Endothelial cell of umbilical vein (primary cell): ENCODE data around the gene HDAC5. TPM values are rescaled to one million over a fixed set of nuclear protein-coding genes. Genes with fewer than 3 reads are reported as not detected.

Source experiments
- BruUV-seq: library from RNA; stranded (reverse); fragments of 400-500 nt; replicated peaks from 2 replicates; lab custom pipeline; 2021; lab: Mats Ljungman, UMichigan
- CTCF ChIA-PET: fragments of 300-600, 350-600 bp; sonication (Branson Sonifier 250); formaldehyde crosslinking; loops from one replicate; lab custom pipeline; 2021; ENCODE audit warnings: antibody characterized with exemption, inconsistent platforms; lab: Charles Lee
- POLR2A ChIA-PET: fragments of 300-600, 350-600 bp; sonication (Branson Sonifier 250); formaldehyde crosslinking; loops from one replicate; lab custom pipeline; 2021; ENCODE audit warnings: antibody characterized with exemption, inconsistent platforms; lab: Charles Lee
- DNase-seq: peaks from one replicate; pipeline ENCODE4 v3.0.0-alpha.2; 2011; ENCODE audit warnings: low read depth, low spot score
- FAIRE-seq: peaks from 2 replicates; lab custom pipeline; 2011; peaks lifted over from hg19 to GRCh38; lab: Jason Lieb, UNC
- H2AFZ ChIP-seq: 2 replicates; pipeline ENCODE4 v1.6.0; 2012; ENCODE audit warnings: low read depth, low read length, control low read depth, inconsistent platforms
- H3K27ac ChIP-seq: 2 replicates; pipeline ENCODE4 v1.5.1; 2011; ENCODE audit warnings: low read depth, mild to moderate bottlenecking, control low read depth, low read length, moderate library complexity; ENCODE audit not compliant: insufficient read depth
- H3K27me3 ChIP-seq, 2 experiments: 2 replicates each; pipeline versions ENCODE4 v1.6.0 to v1.6.1; 2011; ENCODE audit warnings: low read length in 2 of 2, mixed read lengths in 1 of 2; ENCODE audit not compliant: control insufficient read depth in 2 of 2, insufficient read depth in 2 of 2
- H3K36me3 ChIP-seq, 2 experiments: 2 replicates in 1 of 2; 3 replicates in 1 of 2; pipeline ENCODE4 v1.5.1; 2011; ENCODE audit warnings: low read length in 2 of 2, mild to moderate bottlenecking in 1 of 2, moderate library complexity in 1 of 2; ENCODE audit not compliant: control insufficient read depth in 2 of 2, insufficient read depth in 2 of 2; ENCODE audit errors: extremely low read depth in 1 of 2
- H3K4me1 ChIP-seq: 3 replicates; pipeline ENCODE4 v1.5.1; 2011; ENCODE audit warnings: mild to moderate bottlenecking, low read length; ENCODE audit not compliant: control insufficient read depth, insufficient read depth; ENCODE audit errors: extremely low read depth
- H3K4me2 ChIP-seq: 2 replicates; pipeline ENCODE4 v1.6.1; 2011; ENCODE audit warnings: low read length, control low read depth, mixed read lengths; ENCODE audit not compliant: insufficient read depth
- H3K4me3 ChIP-seq, 3 experiments: fragments of 200-600 bp in 1 of 3; sonication (generic), shearing (Covaris generic) in 1 of 3; replicated peaks in 1 of 3; 2 replicates each; pipeline ENCODE4 v1.5.1; 2011 to 2016; ENCODE audit warnings: control low read depth in 3 of 3, low read length in 3 of 3, mild to moderate bottlenecking in 2 of 3, inconsistent platforms in 1 of 3, low read depth in 1 of 3, moderate library complexity in 1 of 3; ENCODE audit not compliant: insufficient read depth in 1 of 3
- H3K79me2 ChIP-seq: 2 replicates; pipeline ENCODE4 v1.6.0; 2012; ENCODE audit warnings: low read length, inconsistent platforms; ENCODE audit not compliant: control insufficient read depth, insufficient read depth
- H3K9ac ChIP-seq: replicated peaks from 2 replicates; pipeline ENCODE3; 2011; ENCODE audit warnings: low read length, control low read depth; ENCODE audit not compliant: insufficient read depth; ENCODE audit errors: extremely low read depth
- H3K9me1 ChIP-seq: replicated peaks from 3 replicates; pipeline ENCODE4 v1.6.0; 2011; ENCODE audit warnings: mild to moderate bottlenecking, low read length; ENCODE audit not compliant: control insufficient read depth, insufficient read depth; ENCODE audit errors: extremely low read depth
- H3K9me3 ChIP-seq: replicated peaks from 2 replicates; pipeline ENCODE4 v1.5.1; 2012; ENCODE audit warnings: low read length, inconsistent platforms; ENCODE audit not compliant: control insufficient read depth, insufficient read depth
- H4K20me1 ChIP-seq: replicated peaks from 2 replicates; pipeline ENCODE3; 2011; ENCODE audit warnings: mild to moderate bottlenecking, low read length; ENCODE audit not compliant: control insufficient read depth, insufficient read depth; ENCODE audit errors: extremely low read depth
- CTCF ChIP-seq, 2 donors: IDR thresholded peaks; 1 replicate in 1 of 2; 2 replicates in 1 of 2; pipeline ENCODE4 v1.5.1; 2011; ENCODE audit warnings: low read length in 2 of 2, mild to moderate bottlenecking in 2 of 2, moderate library complexity in 2 of 2, control low read depth in 1 of 2, inconsistent platforms in 1 of 2, low read depth in 1 of 2; ENCODE audit not compliant: insufficient read depth in 1 of 2; ENCODE audit errors: extremely low read depth in 1 of 2
- EZH2 ChIP-seq: IDR thresholded peaks from 2 replicates; pipeline ENCODE4 v1.6.1; 2012; ENCODE audit warnings: borderline replicate concordance, low read depth, mild to moderate bottlenecking, moderate library complexity, low read length, inconsistent platforms; ENCODE audit not compliant: severe bottlenecking
- FOS ChIP-seq: IDR thresholded peaks from 2 replicates; pipeline ENCODE4 v1.6.1; 2011; ENCODE audit warnings: mild to moderate bottlenecking, low read length, moderate library complexity, borderline replicate concordance; ENCODE audit not compliant: insufficient read depth
- GATA2 ChIP-seq: IDR thresholded peaks from 2 replicates; pipeline ENCODE4 v1.7.0; 2011; ENCODE audit warnings: low read depth, mild to moderate bottlenecking, moderate library complexity, mixed read lengths, low read length; ENCODE audit not compliant: insufficient read length, insufficient read depth
- JUN ChIP-seq: IDR thresholded peaks from 2 replicates; pipeline ENCODE4 v1.6.1; 2011; ENCODE audit warnings: borderline replicate concordance, low read depth; ENCODE audit not compliant: insufficient read length, insufficient read depth
- MAX ChIP-seq: IDR thresholded peaks from 2 replicates; pipeline ENCODE4 v1.6.1; 2011; ENCODE audit not compliant: insufficient read depth, insufficient read length
- MYC ChIP-seq: IDR thresholded peaks from one replicate; pipeline ENCODE4 v1.6.1; 2011; ENCODE audit warnings: mild to moderate bottlenecking, low read depth, low read length
- POLR2A ChIP-seq: IDR thresholded peaks from 2 replicates; pipeline ENCODE4 v1.6.1; 2012; ENCODE audit warnings: low read depth, mild to moderate bottlenecking, control low read depth, low read length
- POLR2AphosphoS5 ChIP-seq: IDR thresholded peaks from 2 replicates; pipeline ENCODE4 v1.6.1; 2012; ENCODE audit warnings: low read depth, mild to moderate bottlenecking, control low read depth, low read length, moderate library complexity; ENCODE audit not compliant: insufficient read depth
- dilution Hi-C: fragments of 300-500 bp; cut with MboI; formaldehyde crosslinking; loops from one replicate; pipeline ENCODE4 v1.15.0; 2019; ENCODE audit warnings: low sequenced_read_pairs; ENCODE audit not compliant: extremely low pct_ligation_motif_present
- intact Hi-C: fragments of 100-400 bp; cut with micrococcal nuclease; formaldehyde crosslinking; loops from one replicate; pipeline ENCODE4 v1.10.0; 2022
- polyA plus RNA-seq, 4 experiments: library from polyadenylated mRNA; depleted of rRNA in 3 of 4; stranded (reverse) in 3 of 4; unstranded in 1 of 4; fragments of >200 nt; gene quantifications; 2 replicates each; pipeline versions ENCODE4 v1.2.1 to v1.2.3, GENCODE V29; 2011 to 2012; ENCODE audit warnings: missing spikeins in 1 of 4
- total RNA-seq: library from RNA; stranded (reverse); gene quantifications from 2 replicates; pipeline ENCODE4 v1.2.3, GENCODE V29; 2021

HDAC5 gene
- total and polyA plus RNA-seq, 2 donors (not counting 3 experiments of a cell fraction or from before 2014, with no cell fraction given), result 35.4 to 40.4 TPM

- H2AFZ ChIP-seq, result no peak overlapping the region
Observed at GRCh38 chr17:44059101-44059892, 64.1 kb downstream of the HDAC5 start.

More at GRCh38 chr17:44059101-44059892, 64.1 kb downstream of the HDAC5 start:
- TF ChIP-seq MAX (no peak), GATA2 (no peak), JUN (no peak), MYC (no peak), FOS (no peak), POLR2AphosphoS5 (no peak), POLR2A (no peak), CTCF (IDR thresholded peaks at IDR 0.05; ENCODE audit: extremely low read depth in 1 of 2, insufficient read depth in 1 of 2, low read depth in 1 of 2, low read length in 2 of 2) (no peak), EZH2 (no peak)
- H3K4me3 ChIP-seq, result no peak overlapping the region
- DNase-seq, result no peak
- no peaks in the 10 kb centered on the region for H4K20me1 ChIP-seq
- FAIRE-seq, result no peak
- intact Hi-C loops (no loop called here), dilution Hi-C loops (no loop called here)
- H3K9ac ChIP-seq, result no peak overlapping the region
- BruUV-seq, result no TSS peak
- H3K4me1 ChIP-seq, result peaks cover 7% of the 10 kb centered on the region
- no peaks in the 10 kb centered on the region for H3K9me1 ChIP-seq
- no peaks in the 10 kb centered on the region for H3K27me3 ChIP-seq
- H3K9me3 ChIP-seq, result no peaks in the 10 kb centered on the region
- CTCF ChIA-PET, result interaction anchor here (0.7 to 2.8 kb wide), 4 partner anchors 15 to 115 kb away, joined by 3 to 12 read pairs (median 10); no protein-coding TSS in a partner anchor
- peaks cover 87% of the 10 kb centered on the region for H3K79me2 ChIP-seq
- POLR2A ChIA-PET, result no interaction called here
- H3K4me2 ChIP-seq, result no peak overlapping the region
- peaks cover 8 to 26% of the 10 kb centered on the region in 2 experiments for H3K36me3 ChIP-seq
- H3K27ac ChIP-seq, result no peak overlapping the region
